DOHH2 (cell line): ENCODE data around the gene MTRR.

Experiments
- H3F3A ChIP-seq: fragments of 200-600 bp; sonication (generic), shearing (Covaris generic); 2 replicates; pipeline ENCODE4 v1.6.0; 2016; ENCODE audit warnings: antibody characterized with exemption, mild to moderate bottlenecking; ENCODE audit not compliant: control insufficient read depth, insufficient read depth
- H3K27ac ChIP-seq: fragments of 200-600 bp; sonication (generic); 2 replicates; pipeline ENCODE4 v1.5.1; 2014; ENCODE audit warnings: low read depth, mild to moderate bottlenecking, low read length, moderate library complexity
- H3K27me3 ChIP-seq: fragments of 200-600 bp; sonication (generic); 2 replicates; pipeline ENCODE4 v1.6.1; 2014; ENCODE audit warnings: mild to moderate bottlenecking, low read length, mixed read lengths; ENCODE audit not compliant: control insufficient read depth
- H3K36me3 ChIP-seq: fragments of 200-600 bp; sonication (generic); 2 replicates; pipeline ENCODE4 v1.6.1; 2014; ENCODE audit warnings: mild to moderate bottlenecking, low read length, moderate library complexity, mixed read lengths; ENCODE audit not compliant: control insufficient read depth
- H3K4me1 ChIP-seq: fragments of 200-600 bp; sonication (generic); 2 replicates; pipeline ENCODE4 v1.6.1; 2014; ENCODE audit warnings: mild to moderate bottlenecking, low read length, mixed read lengths; ENCODE audit not compliant: control insufficient read depth
- H3K4me2 ChIP-seq: fragments of 200-600 bp; sonication (generic); 2 replicates; pipeline ENCODE4 v1.6.0; 2014; ENCODE audit warnings: mild to moderate bottlenecking, low read length, moderate library complexity
- H3K4me3 ChIP-seq: fragments of 200-600 bp; sonication (generic); 2 replicates; pipeline ENCODE4 v1.5.1; 2014; ENCODE audit warnings: mild to moderate bottlenecking, low read length, mixed read lengths
- H3K79me2 ChIP-seq: fragments of 200-600 bp; sonication (generic); 2 replicates; pipeline ENCODE4 v1.6.1; 2014; ENCODE audit warnings: mild to moderate bottlenecking, low read length, mixed read lengths; ENCODE audit not compliant: control insufficient read depth
- H3K9me2 ChIP-seq: fragments of 200-600 bp; sonication (generic); replicated peaks from 2 replicates; pipeline ENCODE4 v1.6.1; 2014; ENCODE audit warnings: mild to moderate bottlenecking, low read length, mixed read lengths; ENCODE audit not compliant: control insufficient read depth
- H3K9me3 ChIP-seq: fragments of 200-600 bp; sonication (generic); 2 replicates; pipeline ENCODE4 v1.6.1; 2014; ENCODE audit warnings: antibody characterized with exemption, low read length, mixed read lengths; ENCODE audit not compliant: control insufficient read depth, insufficient read depth
- H4K20me1 ChIP-seq: fragments of 200-600 bp; sonication (generic); 2 replicates; pipeline ENCODE4 v1.6.0; 2014; ENCODE audit warnings: low read depth, mild to moderate bottlenecking, antibody characterized with exemption, low read length, moderate library complexity; ENCODE audit not compliant: control insufficient read depth, insufficient read depth
- EZH2phosphoT487 ChIP-seq: fragments of 200-600 bp; sonication (generic); IDR thresholded peaks from 2 replicates; pipeline ENCODE4 v1.6.1; 2017; ENCODE audit warnings: borderline replicate concordance, mild to moderate bottlenecking, antibody characterized with exemption, low read length, moderate library complexity, mixed read lengths
- TF ChIP-seq, protein P1 (sequence below): fragments of 200-600 bp; sonication (generic); IDR thresholded peaks from one replicate; pipeline ENCODE4 v1.5.1; 2014; ENCODE audit warnings: antibody characterized with exemption, mild to moderate bottlenecking, low read depth, low read length; ENCODE audit not compliant: poor library complexity, severe bottlenecking

MTRR gene

DNA sequence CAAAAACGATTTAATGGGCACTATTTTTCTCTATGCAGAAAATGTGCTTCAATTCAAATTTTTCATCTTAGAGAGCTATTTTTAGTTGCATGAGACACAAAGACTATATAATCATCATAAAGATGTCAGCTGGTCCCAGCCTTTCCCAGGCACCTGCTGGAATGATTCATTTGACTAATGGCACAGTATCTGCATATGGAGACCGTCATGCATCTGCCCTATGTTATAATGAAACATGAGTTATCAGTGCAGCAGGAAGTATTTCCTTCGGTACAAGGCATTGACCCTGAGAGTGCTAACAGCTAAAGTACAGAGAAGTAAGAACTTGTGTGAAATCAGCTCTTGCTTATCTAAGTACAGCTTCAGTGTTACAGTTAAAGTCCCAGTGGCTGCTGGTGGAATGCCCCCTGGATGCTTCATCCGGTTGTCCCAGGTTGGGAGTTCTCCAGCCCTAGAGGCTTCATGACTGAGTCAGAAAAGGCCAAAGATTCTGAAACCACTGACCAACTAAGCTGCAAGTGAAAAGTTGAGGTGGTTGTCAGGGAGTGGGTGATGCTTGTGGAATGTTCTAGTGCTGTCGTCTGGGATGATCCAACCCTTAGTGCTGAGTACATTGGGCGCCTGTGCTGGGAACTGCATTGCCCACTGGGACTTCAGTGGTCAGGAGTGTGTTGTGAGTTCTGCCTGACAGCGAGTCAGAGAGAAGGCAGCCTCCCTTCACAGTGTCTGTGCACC, 57.2 kb downstream of the MTRR start:
- H3K4me2 ChIP-seq: no peak overlapping the region
- H3K27me3 ChIP-seq: no peaks in the 10 kb centered on the region

DNA sequence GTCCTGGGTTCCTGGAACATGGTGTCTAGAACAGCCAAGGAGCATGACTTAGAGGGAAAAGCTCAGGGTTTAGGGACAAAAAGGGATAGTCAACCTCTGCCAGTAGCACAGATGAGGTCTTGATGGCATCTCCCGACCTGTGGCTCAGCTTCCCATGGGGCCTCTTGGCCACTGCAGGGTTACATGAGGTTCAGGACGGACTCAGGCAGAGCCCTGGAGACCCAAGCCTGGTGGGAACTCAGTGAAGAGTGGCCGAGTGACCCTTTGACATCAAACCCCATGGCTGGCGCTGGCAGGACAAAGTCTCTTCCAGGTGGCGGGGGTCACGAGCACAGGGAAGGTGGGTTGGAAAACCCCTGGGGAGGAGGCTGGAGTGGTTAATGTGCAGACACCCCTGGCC, 57.8 kb downstream of the MTRR start:
- Histone ChIP-seq H3K4me2 (no peak overlapping the region), H3K36me3 (no peaks in the 10 kb centered on the region), H4K20me1 (no peaks in the 10 kb centered on the region), H3K4me1 (no peaks in the 10 kb centered on the region), H3K79me2 (no peaks in the 10 kb centered on the region), H3K27me3 (no peaks in the 10 kb centered on the region), H3K9me3 (no peaks in the 10 kb centered on the region), H3K4me3 (no peak overlapping the region), H3F3A (no peaks in the 10 kb centered on the region), H3K9me2 (no peaks in the 10 kb centered on the region), H3K27ac (no peak overlapping the region)
- no peak for TF ChIP-seq EZH2phosphoT487
- TF ChIP-seq, protein P1, sequence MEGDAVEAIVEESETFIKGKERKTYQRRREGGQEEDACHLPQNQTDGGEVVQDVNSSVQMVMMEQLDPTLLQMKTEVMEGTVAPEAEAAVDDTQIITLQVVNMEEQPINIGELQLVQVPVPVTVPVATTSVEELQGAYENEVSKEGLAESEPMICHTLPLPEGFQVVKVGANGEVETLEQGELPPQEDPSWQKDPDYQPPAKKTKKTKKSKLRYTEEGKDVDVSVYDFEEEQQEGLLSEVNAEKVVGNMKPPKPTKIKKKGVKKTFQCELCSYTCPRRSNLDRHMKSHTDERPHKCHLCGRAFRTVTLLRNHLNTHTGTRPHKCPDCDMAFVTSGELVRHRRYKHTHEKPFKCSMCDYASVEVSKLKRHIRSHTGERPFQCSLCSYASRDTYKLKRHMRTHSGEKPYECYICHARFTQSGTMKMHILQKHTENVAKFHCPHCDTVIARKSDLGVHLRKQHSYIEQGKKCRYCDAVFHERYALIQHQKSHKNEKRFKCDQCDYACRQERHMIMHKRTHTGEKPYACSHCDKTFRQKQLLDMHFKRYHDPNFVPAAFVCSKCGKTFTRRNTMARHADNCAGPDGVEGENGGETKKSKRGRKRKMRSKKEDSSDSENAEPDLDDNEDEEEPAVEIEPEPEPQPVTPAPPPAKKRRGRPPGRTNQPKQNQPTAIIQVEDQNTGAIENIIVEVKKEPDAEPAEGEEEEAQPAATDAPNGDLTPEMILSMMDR: no peak

More for the DNA sequence above, 57.2 kb downstream of the MTRR start:
- Histone ChIP-seq H3K36me3 (no peaks in the 10 kb centered on the region), H3K27ac (no peak overlapping the region), H3K4me3 (no peak overlapping the region), H3K9me3 (no peaks in the 10 kb centered on the region), H3K9me2 (no peaks in the 10 kb centered on the region), H3F3A (no peaks in the 10 kb centered on the region), H3K4me1 (no peaks in the 10 kb centered on the region), H3K79me2 (no peaks in the 10 kb centered on the region), H4K20me1 (no peaks in the 10 kb centered on the region)
- no peak for TF ChIP-seq EZH2phosphoT487
- TF ChIP-seq, protein P1: no peak

DNA sequence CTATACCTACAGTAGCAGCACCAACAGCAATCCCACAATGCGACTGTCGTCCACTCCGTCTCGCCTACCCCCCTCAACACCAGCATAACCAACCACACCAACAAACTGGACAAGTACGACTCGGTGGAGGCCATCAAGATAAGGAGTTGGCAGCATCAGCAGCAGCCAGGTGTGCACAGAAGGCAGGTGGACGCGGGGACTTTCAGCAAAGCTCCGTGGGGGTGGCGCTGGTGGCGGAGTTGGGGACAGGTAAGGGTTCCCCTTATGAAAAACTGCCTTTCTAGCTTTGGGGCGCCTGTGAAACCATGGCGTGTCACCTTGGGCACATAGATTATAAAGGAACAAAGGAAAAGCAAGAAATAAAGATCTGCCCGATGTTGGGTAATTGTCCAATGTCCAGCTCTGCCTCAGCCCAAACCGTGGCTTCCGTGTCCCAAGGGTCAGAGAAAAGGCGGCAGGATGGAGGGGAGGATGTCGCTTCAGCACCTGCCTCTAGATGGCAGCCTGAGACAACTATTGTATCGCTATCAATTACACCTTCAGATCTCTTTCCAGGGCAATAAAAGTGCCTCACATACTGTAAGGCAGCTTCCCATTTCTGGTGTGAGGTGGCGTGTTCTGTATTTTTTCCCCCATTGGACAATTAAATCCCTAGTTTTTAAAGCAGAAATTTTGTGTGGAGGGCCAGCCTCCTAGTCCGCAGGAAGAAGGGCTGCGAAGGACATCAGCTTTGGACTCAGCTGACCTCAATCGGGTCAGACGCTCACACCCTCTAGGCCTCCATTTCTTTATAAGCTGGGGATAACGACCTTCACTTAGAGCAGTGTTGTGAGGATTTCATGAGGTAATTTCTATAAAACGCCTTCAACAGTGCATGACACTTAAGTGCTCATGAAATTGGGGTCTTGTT, 58.8 kb downstream of the MTRR start:
- no peaks in the 10 kb centered on the region for H3K79me2 ChIP-seq
- H3K36me3 ChIP-seq: no peaks in the 10 kb centered on the region
- H3K4me3 ChIP-seq: no peak overlapping the region
- no peaks in the 10 kb centered on the region for H3F3A ChIP-seq
- H3K9me3 ChIP-seq: no peaks in the 10 kb centered on the region
- H3K4me1 ChIP-seq: no peaks in the 10 kb centered on the region
- no peaks in the 10 kb centered on the region for H3K9me2 ChIP-seq
- no peaks in the 10 kb centered on the region for H4K20me1 ChIP-seq
- TF ChIP-seq, protein P1: peak; percentile 70
- no peak for TF ChIP-seq EZH2phosphoT487
- H3K4me2 ChIP-seq: no peak overlapping the region
- no peak overlapping the region for H3K27ac ChIP-seq
- no peaks in the 10 kb centered on the region for H3K27me3 ChIP-seq
